Activated T-cell treated with anti-CD3 and anti-CD28 coated beads, Interleukin-2, amount 50 U/mL, for 72 hours (primary cell): ENCODE results near the gene SBF1. TPM values are rescaled to one million over a fixed set of nuclear protein-coding genes. Genes with fewer than 3 reads are reported as not detected.

Experiments
- ATAC-seq, 2 donors: fragments of 150-1000 bp; cut with Tn5 transposase; replicated peaks in 1 of 2; 2 replicates each; pipeline ENCODE4 v1.10.0; 2021; ENCODE audit warnings: moderate library complexity in 2 of 2, mild to moderate bottlenecking in 1 of 2
- DNase-seq, 2 donors: peaks; one replicate each; pipeline ENCODE4 v3.0.0; 2021 to 2022; ENCODE audit warnings: mixed read lengths in 1 of 2
- H3K27ac Mint-ChIP-seq: one replicate; pipeline ENCODE4 v1.8.0; 2022; ENCODE audit warnings: mild to moderate bottlenecking, moderate library complexity, mixed read lengths
- H3K27me3 Mint-ChIP-seq: one replicate; pipeline ENCODE4 v1.8.0; 2022; ENCODE audit warnings: low read depth, mixed read lengths
- H3K36me3 Mint-ChIP-seq, 2 donors: one replicate each; pipeline ENCODE4 v1.8.0; 2022; ENCODE audit warnings: mixed read lengths in 2 of 2, mild to moderate bottlenecking in 1 of 2; ENCODE audit not compliant: insufficient read depth in 2 of 2
- H3K4me1 Mint-ChIP-seq: one replicate; pipeline ENCODE4 v1.8.0; 2022; ENCODE audit warnings: low read depth, mixed read lengths
- H3K4me3 Mint-ChIP-seq, 2 donors: one replicate each; pipeline ENCODE4 v1.8.0; 2022; ENCODE audit warnings: mild to moderate bottlenecking in 2 of 2, mixed read lengths in 2 of 2, moderate library complexity in 2 of 2
- H3K9me3 Mint-ChIP-seq, 2 donors: one replicate each; pipeline ENCODE4 v1.8.0; 2022; ENCODE audit warnings: mixed read lengths in 2 of 2
- total RNA-seq, 2 donors: library from RNA; stranded (reverse); gene quantifications; one replicate each; pipeline ENCODE4 v1.2.3, GENCODE V29; 2022

SBF1 gene
- total RNA-seq, 2 donors from 2014 or later, result 108 to 114 TPM

DNA sequence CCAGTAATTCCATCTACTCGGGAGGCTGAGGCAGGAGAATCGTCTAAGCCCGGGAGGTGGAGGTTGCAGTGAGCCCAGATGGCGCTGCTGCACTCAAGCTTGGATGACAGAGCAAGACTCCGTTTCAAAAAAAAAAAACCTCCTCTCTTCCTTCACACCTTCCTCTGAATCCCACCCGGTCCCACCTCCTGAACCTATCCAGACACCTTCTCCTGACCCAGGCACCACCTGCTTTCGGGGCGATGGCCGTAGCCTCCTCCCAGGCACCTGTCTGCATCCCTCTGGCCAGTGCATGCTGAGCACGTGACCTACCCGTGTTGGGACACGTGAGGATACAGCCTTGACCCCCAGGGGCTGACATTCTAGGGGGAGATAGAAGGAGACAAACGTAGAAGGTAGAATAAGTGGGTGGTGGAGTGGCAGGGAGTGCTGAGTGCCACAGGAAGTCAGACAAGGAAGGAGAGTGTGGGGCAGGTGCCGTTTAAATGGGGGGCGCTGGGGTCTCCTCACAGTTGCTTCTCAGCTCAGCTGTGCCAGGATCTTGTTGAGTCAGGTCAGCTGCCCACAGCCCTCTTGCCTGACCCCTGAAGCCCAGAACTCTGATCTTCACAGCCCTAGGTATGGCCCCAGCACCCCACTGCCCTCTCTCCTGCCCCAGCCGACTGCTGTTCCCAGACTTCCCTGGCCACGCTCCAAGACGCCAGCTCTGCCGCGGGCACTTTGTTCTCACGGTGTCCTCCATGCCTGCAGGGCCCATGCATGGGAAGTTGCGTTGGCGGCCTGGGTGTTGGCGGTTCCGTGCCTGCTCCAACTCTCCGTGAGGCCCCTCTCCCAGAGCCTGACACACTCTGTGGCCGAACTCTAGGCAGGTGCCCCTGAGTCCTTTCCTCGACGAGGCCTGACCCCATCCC, 10.6 kb upstream of the SBF1 start:
- no peaks in the 10 kb centered on the region for H3K36me3 Mint-ChIP-seq
- H3K27me3 Mint-ChIP-seq, result peaks cover 1% of the 10 kb centered on the region
- H3K9me3 Mint-ChIP-seq, result no peaks in the 10 kb centered on the region
- no peak overlapping the region for H3K27ac Mint-ChIP-seq
- H3K4me3 Mint-ChIP-seq, result no peak overlapping the region
- H3K4me1 Mint-ChIP-seq, result no peaks in the 10 kb centered on the region
- DNase-seq, result no peak
- no peak for ATAC-seq

GRCh38 chr22:50483977-50484853, 9.4 kb upstream of the SBF1 start:
- H3K4me3 Mint-ChIP-seq, result peak overlapping the region in 1 of 2 donors; percentile 10
- peaks cover 9% of the 10 kb centered on the region for H3K27me3 Mint-ChIP-seq
- H3K36me3 Mint-ChIP-seq, result peaks cover 0 to 3% of the 10 kb centered on the region in 2 donors
- no peak for DNase-seq
- H3K9me3 Mint-ChIP-seq, result no peaks in the 10 kb centered on the region
- ATAC-seq, result no peak
- no peak overlapping the region for H3K27ac Mint-ChIP-seq
- H3K4me1 Mint-ChIP-seq, result peaks cover 7% of the 10 kb centered on the region

DNA sequence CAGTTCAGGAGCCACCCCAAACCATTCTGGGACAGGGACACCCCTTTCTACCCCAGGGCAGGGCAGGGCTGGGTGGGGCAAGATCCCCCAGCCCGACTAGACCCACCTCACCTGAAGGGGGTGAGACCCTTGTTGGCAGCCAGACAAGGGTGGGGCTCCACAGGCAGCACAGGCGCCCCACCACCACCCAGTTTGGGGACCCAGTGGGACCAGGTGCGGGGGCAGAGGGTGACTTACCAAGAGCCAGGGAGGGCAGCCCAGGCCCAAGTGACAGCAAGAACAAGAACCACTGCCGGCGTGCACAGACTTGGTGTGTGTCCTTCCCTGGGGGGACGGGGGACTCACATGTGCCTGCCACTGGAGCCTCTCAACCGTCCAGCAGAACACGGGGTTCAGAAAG, 8.7 kb upstream of the SBF1 start:
- Mint-ChIP-seq H3K27ac (no peak overlapping the region), H3K4me3 (peak overlapping the region in 1 of 2 donors; percentile 10), H3K4me1 (peaks cover 7% of the 10 kb centered on the region), H3K9me3 (no peaks in the 10 kb centered on the region), H3K36me3 (peaks cover 0 to 3% of the 10 kb centered on the region in 2 donors), H3K27me3 (peaks cover 9% of the 10 kb centered on the region)
- DNase-seq, result no peak
- no peak for ATAC-seq

GRCh38 chr22:50483106-50483505, 8.3 kb upstream of the SBF1 start:
- peak overlapping the region; percentile 79 to 88 for H3K4me3 Mint-ChIP-seq
- DNase-seq (no peak), ATAC-seq (no peak)
- no peaks in the 10 kb centered on the region for H3K9me3 Mint-ChIP-seq
- H3K4me1 Mint-ChIP-seq, result peaks cover 7% of the 10 kb centered on the region
- no peak overlapping the region for H3K27ac Mint-ChIP-seq
- peaks cover 9% of the 10 kb centered on the region for H3K27me3 Mint-ChIP-seq
- H3K36me3 Mint-ChIP-seq, result peaks cover 0 to 3% of the 10 kb centered on the region in 2 donors

GRCh38 chr22:50482107-50483074, 7.6 kb upstream of the SBF1 start:
- no peak overlapping the region for H3K27ac Mint-ChIP-seq

DNA sequence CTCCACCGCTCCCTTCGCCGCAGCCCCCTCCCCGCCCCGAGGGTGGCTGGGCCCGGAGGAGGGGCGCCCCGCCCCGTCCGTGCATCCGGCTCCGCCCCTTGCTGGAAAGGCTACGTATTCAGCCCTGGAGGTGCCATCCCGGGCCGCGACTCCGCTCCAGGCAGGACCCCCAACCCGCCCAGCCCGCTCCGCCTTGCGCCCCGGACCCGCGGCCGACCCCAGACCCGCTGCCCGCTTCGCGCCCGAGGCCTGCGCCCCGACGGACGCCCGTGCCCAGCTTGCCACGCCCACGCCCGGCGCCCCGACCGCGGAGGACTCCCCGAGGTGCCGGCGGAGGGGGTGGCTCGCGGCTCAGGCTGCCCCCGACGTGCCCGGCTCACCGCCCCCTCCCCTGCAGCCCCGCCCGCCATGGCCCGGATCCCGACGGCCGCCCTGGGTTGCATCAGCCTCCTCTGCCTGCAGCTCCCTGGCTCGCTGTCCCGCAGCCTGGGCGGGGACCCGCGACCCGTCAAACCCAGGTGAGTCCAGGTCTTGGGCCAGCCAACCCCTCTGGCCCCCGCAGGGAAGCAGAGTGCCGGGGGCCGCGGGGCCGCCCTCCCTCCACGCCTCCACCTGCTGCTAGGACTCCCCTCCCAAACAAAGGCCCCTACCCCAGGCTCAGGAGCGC, 6.7 kb upstream of the SBF1 start, which contains the start of gene ADM2:
TSS of gene ADM2 (plus strand) at position 104 of the 667 bp plus-strand sequence. CDS start at position 409, 305 bp downstream.
- Mint-ChIP-seq H3K4me3 (peak within 1 kb of the TSS; percentile 79 to 88), H3K9me3 (no peaks in the 10 kb centered on the region), H3K36me3 (peaks cover 0 to 3% of the 10 kb centered on the region in 2 donors), H3K4me1 (peaks cover 10% of the 10 kb centered on the region), H3K27ac (no peak within 1 kb of the TSS), H3K27me3 (peaks cover 9% of the 10 kb centered on the region)
- DNase-seq (peak; percentile 79 to 83), ATAC-seq (peak; percentile 92 to 93)

More at GRCh38 chr22:50482107-50483074, 7.6 kb upstream of the SBF1 start:
- Mint-ChIP-seq H3K36me3 (peaks cover 0 to 3% of the 10 kb centered on the region in 2 donors), H3K27me3 (peaks cover 9% of the 10 kb centered on the region), H3K9me3 (no peaks in the 10 kb centered on the region), H3K4me3 (peak overlapping the region; percentile 79 to 88), H3K4me1 (peaks cover 7% of the 10 kb centered on the region)
- DNase-seq (no peak), ATAC-seq (peak; percentile 1)

GRCh38 chr22:50481045-50481439, 6.2 kb upstream of the SBF1 start:
- peaks cover 9% of the 10 kb centered on the region for H3K27me3 Mint-ChIP-seq
- no peak overlapping the region for H3K27ac Mint-ChIP-seq
- H3K4me1 Mint-ChIP-seq, result peaks cover 15% of the 10 kb centered on the region
- peak overlapping the region; percentile 55 to 79 for H3K4me3 Mint-ChIP-seq
- H3K9me3 Mint-ChIP-seq, result no peaks in the 10 kb centered on the region
- peaks cover 0 to 3% of the 10 kb centered on the region in 2 donors for H3K36me3 Mint-ChIP-seq
- no peak for DNase-seq
- ATAC-seq, result no peak

DNA sequence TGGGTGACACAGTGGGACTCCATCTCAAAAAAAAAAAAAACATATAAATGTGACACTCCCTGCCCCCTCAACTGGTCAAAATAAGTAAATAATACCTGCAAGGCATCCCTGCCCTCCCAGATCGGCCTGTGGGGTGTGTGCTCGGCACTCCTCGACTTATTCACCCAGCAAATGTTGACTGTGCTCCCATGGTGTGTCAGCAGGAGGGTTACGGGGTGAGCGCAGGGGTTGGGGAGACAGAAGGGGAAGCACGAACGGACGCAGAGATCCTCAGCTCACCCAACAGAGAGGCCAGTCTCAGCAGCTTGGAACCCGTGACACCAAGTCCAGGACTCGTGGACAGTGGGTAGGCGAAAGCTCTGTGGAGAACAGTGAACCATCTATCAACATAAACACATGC, 4.9 kb upstream of the SBF1 start:
- DNase-seq (no peak), ATAC-seq (no peak)
- H3K9me3 Mint-ChIP-seq, result no peaks in the 10 kb centered on the region
- peak overlapping the region; percentile 78 to 79 for H3K4me3 Mint-ChIP-seq
- peaks cover 0 to 3% of the 10 kb centered on the region in 2 donors for H3K36me3 Mint-ChIP-seq
- peaks cover 17% of the 10 kb centered on the region for H3K4me1 Mint-ChIP-seq
- peak overlapping the region; percentile 7 for H3K27ac Mint-ChIP-seq
- H3K27me3 Mint-ChIP-seq, result peaks cover 9% of the 10 kb centered on the region

GRCh38 chr22:50477923-50478322, 3.1 kb upstream of the SBF1 start:
- H3K27me3 Mint-ChIP-seq, result peaks cover 9% of the 10 kb centered on the region
- no peaks in the 10 kb centered on the region for H3K9me3 Mint-ChIP-seq
- no peak overlapping the region for H3K27ac Mint-ChIP-seq
- DNase-seq, result no peak
- ATAC-seq, result no peak
- no peak overlapping the region for H3K4me3 Mint-ChIP-seq
- peaks cover 30% of the 10 kb centered on the region for H3K4me1 Mint-ChIP-seq
- peaks cover 5 to 6% of the 10 kb centered on the region in 2 donors for H3K36me3 Mint-ChIP-seq

- H3K36me3 Mint-ChIP-seq, result peaks cover 5 to 6% of the 10 kb centered on the region in 2 donors
- peaks cover 9% of the 10 kb centered on the region for H3K27me3 Mint-ChIP-seq
- H3K27ac Mint-ChIP-seq, result peak overlapping the region; percentile 21
- H3K9me3 Mint-ChIP-seq, result no peaks in the 10 kb centered on the region
- H3K4me1 Mint-ChIP-seq, result peaks cover 40% of the 10 kb centered on the region
- no peak for ATAC-seq
- no peak for DNase-seq
- H3K4me3 Mint-ChIP-seq, result peak overlapping the region; percentile 46 to 53
Measured at GRCh38 chr22:50476868-50477267, 2.0 kb upstream of the SBF1 start.

DNA sequence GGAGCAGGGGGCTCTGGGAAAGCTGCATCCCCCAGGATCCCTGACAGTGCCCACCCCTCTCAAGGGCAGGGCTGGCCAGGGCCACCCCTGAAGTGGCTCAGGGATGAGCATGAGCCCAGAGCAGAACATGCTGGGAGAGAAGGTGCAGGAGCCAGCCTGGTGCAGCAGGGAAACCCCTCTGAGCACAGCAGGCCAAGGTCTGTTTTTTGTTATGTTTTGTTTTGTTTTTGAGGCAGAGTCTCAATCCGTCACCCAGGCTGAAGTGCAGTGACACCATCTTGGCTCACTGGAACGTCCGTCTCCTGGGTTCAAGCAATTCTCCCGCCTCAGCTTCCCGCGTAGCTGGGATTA, 792 bp upstream of the SBF1 start:
- no peak overlapping the region for H3K27ac Mint-ChIP-seq
- peaks cover 5 to 6% of the 10 kb centered on the region in 2 donors for H3K36me3 Mint-ChIP-seq
- ATAC-seq, result no peak
- peak overlapping the region; percentile 77 to 81 for H3K4me3 Mint-ChIP-seq
- no peaks in the 10 kb centered on the region for H3K9me3 Mint-ChIP-seq
- peaks cover 53% of the 10 kb centered on the region for H3K4me1 Mint-ChIP-seq
- no peak for DNase-seq
- peaks cover 9% of the 10 kb centered on the region for H3K27me3 Mint-ChIP-seq
